SK-N-MC (cell line): ENCODE data around the gene AADACL4.

Source experiments
- DNase-seq: peaks from one replicate; pipeline ENCODE4 v3.0.0-alpha.2; 2011; ENCODE audit warnings: low read depth, low spot score
- H3K27ac ChIP-seq: fragments of 200-600 bp; sonication (generic); 2 replicates; pipeline ENCODE4 v1.5.1; 2016; ENCODE audit warnings: mixed run types
- H3K36me3 ChIP-seq: fragments of 200-600 bp; sonication (generic); 2 replicates; pipeline ENCODE4 v1.6.1; 2017; ENCODE audit warnings: antibody characterized with exemption, low read length, mixed read lengths; ENCODE audit not compliant: insufficient read depth
- H3K4me3 ChIP-seq: fragments of 200-600 bp; sonication (generic); 2 replicates; pipeline ENCODE4 v1.5.1; 2016
- H3K9ac ChIP-seq: fragments of 200-600 bp; sonication (generic); 2 replicates; pipeline ENCODE4 v1.8.0; 2017; ENCODE audit warnings: mixed run types, mixed read lengths; ENCODE audit not compliant: insufficient read length
- H3K9me3 ChIP-seq: fragments of 200-600 bp; sonication (generic); 2 replicates; pipeline ENCODE4 v1.6.1; 2017; ENCODE audit warnings: low read depth, mild to moderate bottlenecking, antibody characterized with exemption, low read length, moderate library complexity, mixed read lengths
- EZH2 ChIP-seq: fragments of 200-600 bp; sonication (generic); IDR thresholded peaks from one replicate; pipeline ENCODE4 v1.6.1; 2017; ENCODE audit warnings: antibody characterized with exemption
- FOXP2 ChIP-seq: optimal IDR thresholded peaks from 2 replicates; pipeline ENCODE3; 2011; ENCODE audit warnings: mild to moderate bottlenecking, moderate library complexity; ENCODE audit not compliant: insufficient read depth; ENCODE audit errors: extremely low read length, control extremely low read depth
- POLR2AphosphoS5 ChIP-seq: IDR thresholded peaks from 2 replicates; pipeline ENCODE4 v1.6.1; 2012; ENCODE audit warnings: mild to moderate bottlenecking, low read depth, low read length, borderline replicate concordance

AADACL4 gene

DNA sequence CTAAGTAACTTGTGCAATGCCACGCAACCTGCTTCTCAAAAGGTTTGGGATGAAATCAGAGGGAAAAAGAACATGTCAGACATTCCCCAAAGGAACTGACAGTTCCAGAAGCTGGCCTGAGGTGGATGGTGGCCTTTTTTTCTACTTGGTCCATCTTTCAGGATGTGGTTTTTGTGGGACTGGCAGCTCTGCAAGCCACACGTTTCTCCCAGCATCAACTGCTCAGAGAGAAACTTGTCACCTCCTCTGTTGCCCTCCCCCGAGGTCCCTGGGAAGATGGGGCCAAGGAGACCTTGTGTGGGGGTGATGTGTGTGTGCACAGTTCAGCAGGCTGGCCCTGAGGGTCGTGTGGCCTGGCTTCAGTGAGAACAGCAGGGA, 23.4 kb upstream of the AADACL4 start:
- DNase-seq = no peak
- Histone ChIP-seq H3K9me3 (no peaks in the 10 kb centered on the region), H3K4me3 (no peak overlapping the region), H3K9ac (no peak overlapping the region), H3K27ac (no peak overlapping the region), H3K36me3 (no peaks in the 10 kb centered on the region)
- TF ChIP-seq EZH2 (no peak), POLR2AphosphoS5 (no peak), FOXP2 (no peak)

DNA sequence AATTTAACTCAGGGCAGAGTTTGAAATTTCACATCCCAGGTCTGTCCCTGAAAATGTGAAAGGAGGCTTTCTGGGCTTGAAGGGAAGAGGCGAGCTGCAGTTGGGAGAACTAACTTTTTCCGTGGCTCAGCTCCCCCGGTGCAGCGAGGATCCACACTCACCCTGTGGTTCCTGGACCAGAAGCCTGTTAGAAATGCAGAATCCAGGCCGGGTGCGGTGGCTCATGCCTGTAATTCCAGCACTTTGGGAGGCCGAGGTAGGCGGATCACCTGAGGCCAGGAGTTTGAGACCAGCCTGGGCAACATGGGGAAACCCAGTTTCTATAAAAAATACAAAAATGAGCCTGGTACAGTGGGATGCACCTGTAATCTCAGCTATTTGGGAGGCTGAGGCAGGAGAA, 23.0 kb upstream of the AADACL4 start:
- TF ChIP-seq EZH2 (no peak), FOXP2 (no peak), POLR2AphosphoS5 (no peak)
- H3K9ac ChIP-seq = no peak overlapping the region

DNA sequence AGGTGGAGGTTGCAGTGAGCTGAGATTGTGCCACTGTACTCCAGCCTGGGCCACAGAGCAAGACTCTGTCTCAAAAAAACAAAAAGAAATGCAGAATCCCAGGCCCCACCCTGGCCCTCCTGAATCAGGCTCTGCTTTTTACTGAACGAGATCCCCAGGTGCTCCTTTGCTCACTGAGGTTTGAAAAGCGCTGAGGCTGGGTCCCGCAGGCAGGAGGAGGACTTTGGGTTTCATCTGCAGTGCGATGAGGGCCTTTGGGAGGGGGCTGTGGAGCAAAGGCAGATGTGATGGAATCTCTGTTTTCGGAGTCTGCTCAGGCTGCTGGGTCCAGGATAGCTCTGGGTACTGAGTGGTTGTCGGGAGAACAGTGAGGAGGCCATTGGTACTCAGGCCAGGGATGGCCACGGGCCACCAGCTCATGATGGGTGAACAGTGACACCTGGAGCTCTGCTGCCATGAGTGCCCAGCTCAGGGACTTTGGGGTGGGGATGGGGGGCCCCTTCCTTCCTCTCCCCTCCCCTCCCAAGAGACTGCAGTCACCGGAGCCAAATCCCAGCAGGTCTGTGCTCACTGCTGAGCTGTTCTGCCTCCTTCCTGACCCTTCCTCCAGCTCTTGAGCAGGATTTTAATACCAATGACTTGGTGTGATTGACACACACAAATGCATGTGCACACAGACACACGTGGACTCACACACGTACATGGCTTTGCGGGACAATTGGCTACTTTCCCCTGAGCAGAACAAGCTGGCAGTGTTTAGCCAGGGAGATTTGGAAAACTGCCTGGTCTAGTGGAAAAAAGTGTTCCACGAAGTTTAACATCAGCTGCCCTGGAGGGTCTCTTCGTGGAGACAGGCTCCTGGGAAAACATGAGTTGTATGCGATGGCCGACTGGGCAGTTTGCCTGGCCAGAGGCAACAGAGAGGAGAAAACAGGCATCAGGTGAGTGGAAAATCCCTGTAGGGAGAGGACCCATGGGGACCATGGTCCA, 22.2 kb upstream of the AADACL4 start:
- Histone ChIP-seq H3K9ac (peak overlapping the region; percentile 51), H3K4me3 (no peak overlapping the region), H3K9me3 (no peaks in the 10 kb centered on the region), H3K36me3 (no peaks in the 10 kb centered on the region), H3K27ac (no peak overlapping the region)
- DNase-seq = no peak
- TF ChIP-seq EZH2 (no peak), FOXP2 (no peak), POLR2AphosphoS5 (no peak)

More for the DNA sequence above, 23.0 kb upstream of the AADACL4 start:
- no peak overlapping the region for H3K27ac ChIP-seq
- H3K4me3 ChIP-seq = no peak overlapping the region
- no peak for DNase-seq
- H3K36me3 ChIP-seq = no peaks in the 10 kb centered on the region
- no peaks in the 10 kb centered on the region for H3K9me3 ChIP-seq

DNA sequence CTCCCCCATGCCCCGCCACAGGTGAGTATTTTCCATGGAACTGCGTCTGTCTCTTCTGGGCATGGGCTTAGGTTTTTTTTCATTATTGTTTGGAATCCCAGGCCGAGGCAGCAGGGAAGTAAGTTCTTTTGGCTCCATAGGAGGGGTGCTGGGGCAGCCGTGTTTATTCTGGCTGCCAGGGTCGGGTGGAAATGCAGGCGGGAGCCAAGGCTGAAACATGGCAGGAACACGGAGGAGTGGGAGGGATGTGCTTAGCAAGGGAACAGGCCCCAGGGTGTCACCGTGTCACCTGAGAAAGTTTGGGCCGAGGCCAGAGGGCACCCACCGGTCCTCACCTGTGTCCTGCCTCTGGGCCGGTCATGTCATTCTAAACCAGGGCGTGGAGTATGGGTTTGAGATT, 21.4 kb upstream of the AADACL4 start:
- TF ChIP-seq POLR2AphosphoS5 (no peak), FOXP2 (no peak), EZH2 (no peak)
- Histone ChIP-seq H3K9me3 (no peaks in the 10 kb centered on the region), H3K9ac (no peak overlapping the region), H3K27ac (no peak overlapping the region), H3K4me3 (no peak overlapping the region), H3K36me3 (no peaks in the 10 kb centered on the region)
- DNase-seq = no peak

DNA sequence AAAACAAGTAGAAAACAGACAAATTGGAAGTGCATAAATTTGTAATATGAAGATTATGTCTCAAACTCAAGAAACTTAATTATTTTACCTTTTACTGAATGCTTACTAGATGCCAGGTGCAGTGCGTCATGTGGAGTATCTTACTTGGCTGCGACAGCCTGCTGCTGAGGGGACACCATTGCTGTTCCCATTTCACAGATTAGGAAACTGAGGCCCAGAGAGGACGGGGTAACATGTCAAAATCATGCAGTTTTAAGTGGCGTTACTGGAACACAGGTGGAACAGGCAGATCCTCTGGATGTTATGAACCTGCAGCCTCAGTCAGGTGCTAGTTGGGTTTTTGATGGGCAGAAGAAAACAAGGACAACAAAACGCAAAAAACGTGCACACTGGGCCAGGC, 18.6 kb upstream of the AADACL4 start:
- H3K36me3 ChIP-seq = no peaks in the 10 kb centered on the region
- no peak for TF ChIP-seq EZH2
- no peak for TF ChIP-seq POLR2AphosphoS5
- no peak for TF ChIP-seq FOXP2
- no peak overlapping the region for H3K27ac ChIP-seq
- no peak overlapping the region for H3K4me3 ChIP-seq
- no peaks in the 10 kb centered on the region for H3K9me3 ChIP-seq
- no peak for DNase-seq
- no peak overlapping the region for H3K9ac ChIP-seq

DNA sequence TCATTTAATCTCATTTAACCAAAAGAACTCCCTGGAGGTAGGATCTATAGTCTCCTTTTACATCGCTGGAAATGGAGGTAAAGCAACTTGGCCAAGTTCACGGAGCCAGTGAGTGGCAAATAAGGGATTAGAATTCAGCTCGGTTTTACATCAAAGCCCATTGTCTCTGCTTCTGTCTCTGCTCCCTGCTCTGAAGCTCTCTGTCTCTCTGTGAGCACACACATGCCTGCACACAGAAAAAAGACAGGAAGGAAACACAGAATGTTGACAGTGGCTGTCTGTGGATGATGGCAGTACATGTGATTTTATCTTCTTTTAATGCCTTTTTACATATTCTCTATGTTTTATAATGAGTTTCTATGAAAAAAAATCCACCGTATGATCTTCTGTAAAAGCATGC, 17.0 kb upstream of the AADACL4 start:
- TF ChIP-seq POLR2AphosphoS5 = no peak

DNA sequence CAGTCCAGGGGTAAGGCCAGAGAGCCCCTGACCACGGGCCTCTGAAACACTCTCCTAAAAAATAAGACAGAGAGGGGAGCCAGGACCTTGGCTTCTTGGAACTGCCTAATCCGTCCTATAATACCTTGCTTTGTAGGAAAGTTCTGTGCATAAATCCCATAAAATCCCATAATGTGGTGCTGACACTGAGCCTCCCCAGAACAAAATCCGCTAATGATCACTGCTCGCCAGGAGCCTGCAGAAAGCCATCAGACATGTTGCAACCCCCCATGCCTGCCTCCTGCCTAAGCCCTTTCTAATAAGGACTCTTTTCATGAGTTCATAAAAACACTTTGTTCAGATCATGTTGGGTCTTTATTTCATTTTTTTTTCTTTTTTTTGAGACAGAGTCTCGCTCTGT, 16.6 kb upstream of the AADACL4 start:
- Histone ChIP-seq H3K9ac (no peak overlapping the region), H3K9me3 (no peaks in the 10 kb centered on the region), H3K4me3 (no peak overlapping the region), H3K27ac (0 out of 2 replicates have a peak overlapping the region, but pooled peaks have one; percentile 60), H3K36me3 (no peaks in the 10 kb centered on the region)
- no peak for DNase-seq
- TF ChIP-seq POLR2AphosphoS5 (no peak), EZH2 (no peak), FOXP2 (no peak)

More for the DNA sequence above, 17.0 kb upstream of the AADACL4 start:
- DNase-seq = no peak
- 0 out of 2 replicates have a peak overlapping the region, but pooled peaks have one; percentile 60 for H3K27ac ChIP-seq
- no peaks in the 10 kb centered on the region for H3K9me3 ChIP-seq
- no peak overlapping the region for H3K4me3 ChIP-seq
- no peak overlapping the region for H3K9ac ChIP-seq
- no peaks in the 10 kb centered on the region for H3K36me3 ChIP-seq

DNA sequence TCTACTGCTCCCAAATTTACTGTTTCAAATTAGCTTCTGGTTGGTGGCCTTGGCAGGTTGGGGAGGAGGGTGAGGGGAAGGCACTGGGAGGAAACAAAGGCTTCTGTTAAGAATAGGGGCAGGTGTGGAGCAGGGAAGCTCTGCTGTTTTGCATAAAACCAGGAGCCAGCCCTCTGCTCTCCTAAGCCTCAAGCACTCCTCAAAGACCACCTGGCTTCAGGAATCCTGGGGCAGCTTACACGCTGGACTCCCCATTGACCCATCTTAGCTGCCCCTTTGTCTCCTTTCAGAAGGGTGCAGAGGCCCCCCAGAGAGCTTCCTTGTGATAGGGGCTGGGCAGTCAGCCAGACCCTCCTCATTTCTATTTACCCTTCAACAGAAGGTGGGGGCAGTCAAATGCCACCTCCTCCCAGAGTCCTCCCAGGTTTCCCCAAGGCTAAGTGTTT, 14.4 kb upstream of the AADACL4 start:
- Histone ChIP-seq H3K36me3 (no peaks in the 10 kb centered on the region), H3K9ac (no peak overlapping the region), H3K9me3 (no peaks in the 10 kb centered on the region), H3K4me3 (no peak overlapping the region), H3K27ac (no peak overlapping the region)
- DNase-seq = no peak
- TF ChIP-seq EZH2 (no peak), POLR2AphosphoS5 (no peak), FOXP2 (no peak)
